HCT116 (cell line): Measurements from ENCODE around the gene ARMC6. TPM values are rescaled to one million over a fixed set of nuclear protein-coding genes. Genes with fewer than 3 reads are reported as not detected.

ENCODE experiments used
- ATAC-seq: fragments of 200-7000 bp; cut with Tn5 transposase; 2 replicates; pipeline ENCODE4 v1.9.1; 2020; ENCODE audit warnings: mild to moderate bottlenecking, moderate library complexity
- BruUV-seq: library from RNA; stranded (reverse); fragments of 400-500 nt; replicated peaks from 2 replicates; lab custom pipeline; 2021; lab: Mats Ljungman, UMichigan
- CTCF ChIA-PET: fragments of 300-600 bp; sonication (Branson Sonifier 250); formaldehyde crosslinking; loops from one replicate; lab custom pipeline; 2021; ENCODE audit warnings: antibody characterized with exemption; lab: Charles Lee
- POLR2A ChIA-PET: fragments of 300-600, 350-600 bp; sonication (Branson Sonifier 250); formaldehyde crosslinking; loops from one replicate; lab custom pipeline; 2021; ENCODE audit warnings: antibody characterized with exemption; lab: Charles Lee
- RAD21 ChIA-PET, 2 experiments: fragments of 300-600 bp; sonication (Branson Sonifier 250); formaldehyde crosslinking; loops; one replicate each; lab custom pipeline; 2023; ENCODE audit warnings: low total read pairs in 2 of 2; ENCODE audit not compliant: uncharacterized antibody in 2 of 2, unreplicated experiment in 2 of 2, low non-redundant PET in 1 of 2; lab: Charles Lee
- DNase-seq: peaks from one replicate; pipeline ENCODE4 v3.0.0-alpha.2; 2010; ENCODE audit warnings: low read depth, low spot score
- H2AFZ ChIP-seq: fragments of 200-600 bp; shearing (Covaris generic), sonication (generic); 2 replicates; pipeline ENCODE4 v1.6.1; 2017; ENCODE audit warnings: low read depth, mixed run types, mixed read lengths, antibody characterized with exemption, low read length; ENCODE audit not compliant: poor library complexity, severe bottlenecking
- H3K27ac ChIP-seq: 2 replicates; pipeline ENCODE4 v1.5.1; 2012; ENCODE audit warnings: low read depth, low read length
- H3K27me3 ChIP-seq: fragments of 200-600 bp; sonication (generic); 2 replicates; pipeline ENCODE4 v1.6.1; 2016; ENCODE audit warnings: mixed run types, low read length, mixed read lengths; ENCODE audit not compliant: insufficient read depth
- H3K36me3 ChIP-seq, 2 experiments: fragments of 200-500 bp in 1 of 2; fragments of 200-600 bp in 1 of 2; sonication (Bioruptor generic) in 1 of 2; sonication (generic) in 1 of 2; 2 replicates each; pipeline versions ENCODE4 v1.5.1 to v1.6.1; 2014 to 2016; ENCODE audit warnings: low read length in 2 of 2, inconsistent platforms in 1 of 2, mixed read lengths in 1 of 2, mixed run types in 1 of 2; ENCODE audit not compliant: insufficient read depth in 2 of 2, control insufficient read depth in 1 of 2
- H3K4me1 ChIP-seq, 2 experiments: fragments of 200-600 bp in 1 of 2; sonication (generic) in 1 of 2; 2 replicates each; pipeline versions ENCODE4 v1.5.1 to v1.6.1; 2012 to 2017; ENCODE audit warnings: low read length in 2 of 2, inconsistent platforms in 1 of 2, mild to moderate bottlenecking in 1 of 2, mixed read lengths in 1 of 2, mixed run types in 1 of 2, moderate library complexity in 1 of 2; ENCODE audit not compliant: insufficient read depth in 2 of 2, control insufficient read depth in 1 of 2
- H3K4me2 ChIP-seq: fragments of 200-600 bp; sonication (generic); 2 replicates; pipeline ENCODE4 v1.6.1; 2017; ENCODE audit warnings: mixed run types, low read length, mixed read lengths
- H3K4me3 ChIP-seq, 2 experiments: fragments of 200-600 bp in 1 of 2; sonication (generic) in 1 of 2; replicated peaks in 1 of 2; 2 replicates each; pipeline ENCODE4 v1.5.1; 2011 to 2016; ENCODE audit warnings: low read length in 2 of 2, control low read depth in 1 of 2, low read depth in 1 of 2, mild to moderate bottlenecking in 1 of 2, mixed read lengths in 1 of 2, mixed run types in 1 of 2
- H3K79me2 ChIP-seq: fragments of 200-600 bp; sonication (generic); 2 replicates; pipeline ENCODE4 v1.6.1; 2017; ENCODE audit warnings: mild to moderate bottlenecking, mixed run types, low read length, moderate library complexity, mixed read lengths; ENCODE audit not compliant: insufficient read depth
- H3K9ac ChIP-seq: fragments of 200-600 bp; sonication (generic); 2 replicates; pipeline ENCODE4 v1.6.1; 2016; ENCODE audit warnings: low read length, mixed read lengths
- H3K9me2 ChIP-seq: fragments of 200-600 bp; sonication (generic), shearing (Covaris generic); 2 replicates; pipeline ENCODE4 v1.6.1; 2017; ENCODE audit warnings: mixed run types, mild to moderate bottlenecking, moderate library complexity; ENCODE audit not compliant: insufficient read depth
- H3K9me3 ChIP-seq, 2 experiments: fragments of 200-500 bp in 1 of 2; fragments of 200-600 bp in 1 of 2; sonication (Bioruptor generic) in 1 of 2; sonication (generic) in 1 of 2; 2 replicates each; pipeline ENCODE4 v1.6.1; 2014 to 2017; ENCODE audit warnings: low read length in 2 of 2, mixed read lengths in 2 of 2, inconsistent platforms in 1 of 2, low read depth in 1 of 2, mild to moderate bottlenecking in 1 of 2, mixed run types in 1 of 2, moderate library complexity in 1 of 2; ENCODE audit not compliant: control insufficient read depth in 1 of 2, insufficient read depth in 1 of 2
- H4K20me1 ChIP-seq: fragments of 200-600 bp; sonication (generic), shearing (Covaris generic); 2 replicates; pipeline ENCODE4 v1.6.1; 2017; ENCODE audit warnings: mixed run types, mild to moderate bottlenecking, moderate library complexity; ENCODE audit not compliant: insufficient read depth
- CEBPB ChIP-seq: IDR thresholded peaks from 2 replicates; pipeline ENCODE4 v1.6.1; 2012; ENCODE audit warnings: low read depth
- CTCF ChIP-seq, 3 experiments: fragments of 200-600 bp in 1 of 3; sonication (generic) in 1 of 3; IDR thresholded peaks in 2 of 3; conservative IDR thresholded peaks in 1 of 3; 2 replicates each; pipeline ENCODE4 v1.5.1; 2012 to 2017; ENCODE audit warnings: low read depth in 2 of 3, low read length in 2 of 3, antibody characterized with exemption in 1 of 3, borderline replicate concordance in 1 of 3, control low read depth in 1 of 3, mild to moderate bottlenecking in 1 of 3, mixed read lengths in 1 of 3, mixed run types in 1 of 3, moderate library complexity in 1 of 3; ENCODE audit not compliant: insufficient read depth in 1 of 3
- EZH2 ChIP-seq: fragments of 200-600 bp; sonication (generic); IDR thresholded peaks from 2 replicates; pipeline ENCODE4 v1.6.1; 2017; ENCODE audit warnings: antibody characterized with exemption, mixed run types
- EZH2phosphoT487 ChIP-seq: fragments of 200-600 bp; IDR thresholded peaks from 2 replicates; pipeline ENCODE4 v1.6.1; 2018; ENCODE audit warnings: antibody characterized with exemption, borderline replicate concordance
- JUND ChIP-seq: IDR thresholded peaks from 2 replicates; pipeline ENCODE4 v1.6.1; 2012
- MAX ChIP-seq: IDR thresholded peaks from 2 replicates; pipeline ENCODE4 v1.6.1; 2012
- POLR2A ChIP-seq: IDR thresholded peaks from 2 replicates; pipeline ENCODE4 v1.7.0; 2011; ENCODE audit warnings: borderline replicate concordance; ENCODE audit not compliant: insufficient read depth, insufficient read length; ENCODE audit errors: extremely low read depth
- POLR2AphosphoS5 ChIP-seq: IDR thresholded peaks from 2 replicates; pipeline ENCODE4 v1.6.1; 2011; ENCODE audit warnings: mild to moderate bottlenecking, low read depth, low read length, moderate library complexity
- RAD21 ChIP-seq: IDR thresholded peaks from 2 replicates; pipeline ENCODE4 v1.6.1; 2012; ENCODE audit warnings: low read depth, mild to moderate bottlenecking
- REST ChIP-seq: IDR thresholded peaks from 2 replicates; pipeline ENCODE4 v1.6.1; 2012; ENCODE audit warnings: low read depth
- SIN3A ChIP-seq: IDR thresholded peaks from 2 replicates; pipeline ENCODE4 v1.6.1; 2012; ENCODE audit warnings: low read depth
- SRF ChIP-seq: IDR thresholded peaks from 2 replicates; pipeline ENCODE4 v1.6.1; 2012; ENCODE audit warnings: low read depth
- TCF7L2 ChIP-seq: IDR thresholded peaks from 2 replicates; pipeline ENCODE4 v1.7.0; 2011; ENCODE audit warnings: borderline replicate concordance, inconsistent platforms; ENCODE audit not compliant: insufficient read depth, insufficient read length; ENCODE audit errors: extremely low read depth
- ZBTB33 ChIP-seq: IDR thresholded peaks from 2 replicates; pipeline ENCODE4 v1.6.1; 2011; ENCODE audit warnings: mild to moderate bottlenecking, low read length, moderate library complexity; ENCODE audit not compliant: insufficient replicate concordance; ENCODE audit errors: extremely low read depth
- ZFX ChIP-seq: fragments of 450-650 bp; IDR thresholded peaks from 2 replicates; pipeline ENCODE4 v1.6.1; 2017
- intact Hi-C: fragments of 100-400 bp; cut with micrococcal nuclease; formaldehyde crosslinking; loops from 2 replicates; pipeline ENCODE4 v1.10.0; 2022
- total RNA-seq: library from RNA; stranded (reverse); gene quantifications from one replicate; pipeline ENCODE4 v1.2.1, GENCODE V29; 2021; ENCODE audit not compliant: unreplicated experiment

The ARMC6 gene
- total RNA-seq, 1 experiment from 2014 or later, result 34.7 TPM

- Histone ChIP-seq H3K9ac (no peak overlapping the region), H3K36me3 (no peaks in the 10 kb centered on the region), H4K20me1 (no peaks in the 10 kb centered on the region), H3K4me2 (no peak overlapping the region), H3K9me3 (no peaks in the 10 kb centered on the region), H3K27me3 (no peaks in the 10 kb centered on the region), H3K27ac (no peak overlapping the region), H3K4me1 (peaks cover 0 to 9% of the 10 kb centered on the region in 2 experiments; a peak in 1 of 4 replicates), H3K4me3 (no peak overlapping the region), H2AFZ (no peak overlapping the region), H3K79me2 (no peaks in the 10 kb centered on the region), H3K9me2 (no peaks in the 10 kb centered on the region)
- ATAC-seq (no peak), DNase-seq (no peak)
- BruUV-seq, result no TSS peak
- ChIA-PET CTCF (interaction anchor here (2.8 kb wide), 1 partner anchor 68 kb away, joined by 33 read pairs; the partner anchor contains the start of genes COPE and DDX49), RAD21 (no interaction called here), POLR2A (no interaction called here)
- intact Hi-C loops, result no loop called here
- TF ChIP-seq POLR2A, result no peak
- TF ChIP-seq MAX, result no peak
- TF ChIP-seq CEBPB, result no peak
- TF ChIP-seq REST, result no peak
- TF ChIP-seq POLR2AphosphoS5, result no peak
- no peak for TF ChIP-seq ZFX
- no peak for TF ChIP-seq SIN3A
- TF ChIP-seq TCF7L2, result no peak
- no peak for TF ChIP-seq EZH2phosphoT487
- TF ChIP-seq RAD21, result no peak
- TF ChIP-seq ZBTB33, result no peak
- TF ChIP-seq SRF, result no peak
- no peak for TF ChIP-seq CTCF (IDR thresholded peaks at IDR 0.05 in 2 of 3, conservative IDR thresholded peaks at IDR 0.05 in 1 of 3; ENCODE audit: borderline replicate concordance in 1 of 3, insufficient read depth in 1 of 3, low read depth in 2 of 3, low read length in 2 of 3)
- no peak for TF ChIP-seq EZH2
- no peak for TF ChIP-seq JUND
Observed at GRCh38 chr19:18985257-18985656, 48.1 kb upstream of the ARMC6 start.
